Epithelial cell of umbilical artery (primary cell): ENCODE data around the gene FAM117A. TPM values are rescaled to one million over a fixed set of nuclear protein-coding genes. Genes with fewer than 3 reads are reported as not detected.

ENCODE experiments used
- total RNA-seq: library from RNA; depleted of rRNA; stranded (reverse); fragments of >200 nt; gene quantifications from 2 replicates; pipeline ENCODE4 v1.2.3, GENCODE V29; 2014

FAM117A gene, protein sequence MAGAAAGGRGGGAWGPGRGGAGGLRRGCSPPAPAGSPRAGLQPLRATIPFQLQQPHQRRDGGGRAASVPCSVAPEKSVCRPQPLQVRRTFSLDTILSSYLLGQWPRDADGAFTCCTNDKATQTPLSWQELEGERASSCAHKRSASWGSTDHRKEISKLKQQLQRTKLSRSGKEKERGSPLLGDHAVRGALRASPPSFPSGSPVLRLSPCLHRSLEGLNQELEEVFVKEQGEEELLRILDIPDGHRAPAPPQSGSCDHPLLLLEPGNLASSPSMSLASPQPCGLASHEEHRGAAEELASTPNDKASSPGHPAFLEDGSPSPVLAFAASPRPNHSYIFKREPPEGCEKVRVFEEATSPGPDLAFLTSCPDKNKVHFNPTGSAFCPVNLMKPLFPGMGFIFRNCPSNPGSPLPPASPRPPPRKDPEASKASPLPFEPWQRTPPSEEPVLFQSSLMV
- 1.6 and 1.8 TPM in 2 replicates for total RNA-seq

DNA sequence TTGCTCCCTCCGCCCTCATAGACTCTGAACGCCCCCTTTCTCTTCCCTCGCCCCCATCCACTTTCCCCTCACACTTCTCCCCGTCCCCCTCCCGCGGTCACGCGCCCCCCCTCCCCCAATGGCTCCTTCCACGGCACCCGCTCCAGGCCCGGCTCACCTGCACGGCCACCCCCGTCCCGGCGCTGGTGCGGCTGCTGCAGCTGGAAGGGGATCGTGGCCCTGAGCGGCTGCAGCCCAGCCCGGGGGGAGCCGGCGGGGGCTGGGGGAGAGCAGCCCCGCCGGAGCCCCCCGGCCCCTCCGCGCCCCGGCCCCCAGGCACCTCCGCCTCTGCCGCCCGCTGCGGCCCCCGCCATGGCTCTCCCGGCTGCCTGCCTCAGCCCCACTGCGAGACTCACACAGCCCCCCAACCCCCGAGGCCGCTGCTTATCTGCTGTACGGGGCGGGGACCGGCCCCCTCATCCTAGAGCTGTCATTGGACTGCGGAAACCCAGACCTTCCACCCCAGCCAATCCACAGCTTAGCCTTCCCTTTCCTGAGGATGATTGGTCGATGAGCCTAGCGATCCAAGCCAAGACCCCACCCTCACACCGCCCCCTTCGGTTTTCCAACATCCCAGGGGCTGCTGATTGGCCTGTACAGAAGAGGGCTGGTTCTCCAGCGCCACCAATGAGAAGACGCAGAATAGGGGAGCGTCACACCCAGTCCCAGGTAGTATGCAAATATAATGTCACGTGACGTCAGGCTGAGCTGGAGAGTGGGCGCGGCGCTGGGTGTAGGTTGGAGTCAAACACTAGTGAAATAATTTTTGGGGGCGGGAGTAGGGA is at the start of gene FAM117A:
Gene FAM117A (minus strand): TSS at position 397 of the 824 bp plus-strand sequence. CDS start 44 bp downstream, at position 353.

DNA sequence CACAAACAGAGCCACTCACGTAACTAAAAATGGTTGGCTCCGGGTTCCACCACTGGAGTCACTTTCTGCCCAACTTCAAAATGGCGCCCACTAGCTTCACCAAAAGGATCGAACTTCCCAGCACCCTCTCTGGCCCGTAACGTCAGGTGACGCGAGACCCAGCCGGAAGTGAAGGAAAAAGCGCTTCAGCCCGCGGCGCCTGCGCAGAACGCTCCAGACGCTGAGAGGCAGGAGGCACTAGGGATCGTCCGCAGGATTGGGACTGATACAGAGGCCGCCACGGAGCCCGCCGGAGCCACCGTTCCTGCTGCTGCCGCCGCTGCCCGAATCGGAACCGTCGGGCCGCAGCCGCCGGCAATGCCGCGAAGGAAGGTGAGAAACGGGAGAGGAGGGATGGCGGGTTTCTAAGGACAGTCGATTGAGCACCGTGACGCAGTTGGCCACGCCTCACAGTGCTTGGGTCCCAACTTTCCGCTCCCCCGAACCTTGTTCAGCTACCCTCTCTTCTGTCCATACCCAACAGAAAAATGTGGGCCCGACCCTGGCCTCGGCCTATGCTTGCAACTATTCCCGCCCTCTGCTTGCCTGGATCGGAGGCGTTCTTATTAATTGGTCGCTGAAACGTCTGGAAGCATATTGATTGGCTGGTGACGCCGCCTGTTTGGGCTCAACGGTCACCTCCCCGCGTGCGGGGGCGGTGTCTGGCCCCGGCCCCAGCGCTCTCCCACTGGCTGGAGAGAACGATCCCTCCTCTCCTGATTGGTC is 24.7 kb upstream of the FAM117A start, which contains the start of gene KAT7:
Gene KAT7 (plus strand): TSS at position 204 of the 765 bp plus-strand sequence. CDS start 154 bp downstream, at position 358.

DNA sequence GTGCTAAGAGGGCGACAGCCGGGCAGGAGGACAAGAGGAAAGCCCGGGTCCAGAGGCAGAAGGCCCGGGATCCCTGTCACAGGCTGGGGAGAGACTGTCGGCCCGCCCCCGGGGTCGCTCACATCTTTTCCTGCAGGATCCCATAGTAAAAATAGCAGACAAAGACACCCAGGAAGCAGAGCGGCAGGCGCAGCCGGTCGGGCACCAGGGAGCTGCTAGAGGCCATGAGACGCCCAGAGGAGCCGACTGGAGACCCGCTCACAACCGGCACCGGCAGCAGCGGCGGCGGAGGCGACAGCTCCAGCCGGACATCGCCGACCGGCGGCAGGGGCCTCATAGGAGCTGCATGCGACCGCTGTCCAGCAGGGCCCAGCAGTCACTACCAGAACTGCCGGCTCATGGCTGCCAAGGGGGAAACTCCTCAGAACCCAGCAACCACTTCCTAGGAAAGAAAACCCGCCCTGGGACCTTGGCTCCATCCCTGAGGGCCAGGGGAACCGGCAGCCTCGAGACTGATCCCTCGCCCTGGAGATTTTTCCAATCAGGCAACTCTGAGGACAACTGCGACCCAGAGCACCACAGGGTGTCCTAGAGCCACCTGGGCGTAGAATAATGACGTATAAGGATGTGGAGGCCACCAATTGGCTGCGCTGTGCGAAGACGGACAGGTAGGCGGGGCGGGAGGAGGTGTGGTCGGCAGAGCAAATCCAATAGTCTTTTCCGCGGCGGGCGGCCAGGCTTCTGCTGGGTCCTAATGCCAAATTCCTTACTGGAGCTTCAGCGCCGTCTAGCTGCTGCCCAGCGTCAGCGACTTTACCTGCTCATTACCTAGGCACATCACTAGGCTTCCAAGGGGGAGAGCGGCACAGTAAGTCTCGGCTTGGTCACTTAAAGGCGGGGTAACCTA is 56.1 kb downstream of the FAM117A start, which contains the start of gene SLC35B1:
Gene SLC35B1 (minus strand): TSS at position 357 of the 907 bp plus-strand sequence. CDS start 131 bp downstream, at position 226.

DNA sequence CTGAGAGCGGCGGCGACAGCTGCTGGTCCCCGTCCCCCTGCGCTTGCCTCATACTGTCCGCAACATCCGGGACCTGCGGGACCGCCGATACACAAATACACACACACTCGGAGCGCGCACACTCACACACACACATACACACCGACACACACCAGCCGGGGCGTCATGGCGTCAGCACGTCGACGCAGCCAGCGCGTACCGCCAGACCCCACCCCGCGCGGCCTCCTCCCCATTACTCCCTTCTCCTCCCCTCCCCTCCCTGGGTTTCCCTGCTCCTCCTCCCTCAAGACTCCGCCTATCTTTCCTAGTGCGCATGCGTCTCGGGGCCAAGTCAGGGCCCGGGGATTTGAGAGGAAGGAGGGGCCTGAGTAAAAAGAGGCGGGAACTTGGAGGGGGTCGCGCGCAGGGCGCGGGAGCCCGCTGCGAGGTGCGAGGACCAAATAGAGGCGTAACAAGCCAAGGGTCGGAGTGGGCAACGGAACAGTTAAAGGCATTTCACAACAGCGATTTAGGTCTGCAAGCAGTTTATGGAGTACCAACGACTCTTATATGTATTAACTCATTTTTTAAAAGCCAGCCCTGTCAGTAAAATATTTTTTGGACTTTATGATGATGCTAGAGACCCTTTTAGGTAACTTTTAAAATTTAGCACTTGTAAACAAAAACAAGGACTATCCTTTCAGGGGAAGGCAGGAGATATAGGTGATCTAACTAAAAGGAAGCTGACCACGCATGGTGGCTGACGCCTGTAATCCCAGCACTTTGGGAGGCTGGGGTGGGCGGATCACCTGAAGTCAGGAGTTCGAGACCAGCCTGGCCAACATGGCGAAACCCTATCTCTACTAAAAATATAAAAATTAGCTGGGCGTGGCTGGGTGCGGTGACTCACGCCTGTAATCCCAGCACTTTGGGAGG is 85.7 kb downstream of the FAM117A start, which contains the start of gene SPOP:
Gene SPOP (minus strand): TSS at position 165 of the 915 bp plus-strand sequence. CDS start 55,287 bp downstream, outside the sequence.

Other genes with a start within 250 kb of the FAM117A start
- gene NXPH3, start 188.3 kb downstream of the FAM117A start, total RNA-seq: under 0.01 and 0.61 TPM in 2 replicates
- gene SPOP, start 86.0 kb downstream of the FAM117A start, total RNA-seq: 64.6 and 88.3 TPM in 2 replicates
- gene SLC35B1, start 56.2 kb downstream of the FAM117A start, total RNA-seq: 60.1 and 71.4 TPM in 2 replicates
- gene KAT7, start 24.6 kb upstream of the FAM117A start, total RNA-seq: 23.7 and 36.8 TPM in 2 replicates
- not detected in 2 replicates for gene TAC4, start 83.9 kb upstream of the FAM117A start, total RNA-seq
- not detected in 2 replicates for gene DLX4, start 205.1 kb upstream of the FAM117A start, total RNA-seq
- not detected in 2 replicates for gene DLX3, start 231.1 kb upstream of the FAM117A start, total RNA-seq